H1 (cell line): ENCODE data around the gene CDK19.

Source experiments
- ASH2L ChIP-seq: fragments of 200-600, 300-600 bp; sonication (generic); IDR thresholded peaks from one replicate; pipeline ENCODE4 v1.7.1; 2017; ENCODE audit warnings: low read length
- EP300 ChIP-seq, 2 experiments: IDR thresholded peaks; 1 replicate in 1 of 2; 2 replicates in 1 of 2; pipeline ENCODE4 v1.6.1; 2011 to 2012; ENCODE audit warnings: low read depth in 2 of 2, low read length in 2 of 2, mild to moderate bottlenecking in 2 of 2, borderline replicate concordance in 1 of 2, inconsistent platforms in 1 of 2, moderate library complexity in 1 of 2
- POLR2A ChIP-seq, 2 experiments: IDR thresholded peaks; 1 replicate in 1 of 2; 2 replicates in 1 of 2; pipeline ENCODE4 v1.6.1; 2011; ENCODE audit warnings: low read depth in 2 of 2, low read length in 2 of 2, mild to moderate bottlenecking in 2 of 2; ENCODE audit errors: control extremely low read depth in 1 of 2
- SP2 ChIP-seq: IDR thresholded peaks from 2 replicates; pipeline ENCODE4 v1.6.1; 2012; ENCODE audit warnings: mild to moderate bottlenecking, low read length, inconsistent platforms
- SUZ12 ChIP-seq: fragments of 200-600 bp; sonication (generic); IDR thresholded peaks from 2 replicates; pipeline ENCODE4 v1.6.1; 2012; ENCODE audit warnings: mild to moderate bottlenecking, inconsistent platforms, low read length, moderate library complexity, mixed read lengths
- YY1 ChIP-seq: IDR thresholded peaks from 2 replicates; pipeline ENCODE4 v1.6.1; 2011; ENCODE audit warnings: low read depth, mild to moderate bottlenecking, low read length
- TF ChIP-seq, protein P1 (sequence below), 3 experiments: IDR thresholded peaks; 1 replicate in 2 of 3; 2 replicates in 1 of 3; pipeline versions ENCODE4 v1.5.1 to v1.6.1; 2011; ENCODE audit warnings: low read length in 3 of 3, mild to moderate bottlenecking in 3 of 3, inconsistent platforms in 2 of 3, low read depth in 1 of 3, moderate library complexity in 1 of 3; ENCODE audit not compliant: insufficient read depth in 1 of 3; ENCODE audit errors: control extremely low read depth in 1 of 3
- TF ChIP-seq, protein P2 (sequence below): IDR thresholded peaks from 2 replicates; pipeline ENCODE4 v1.6.1; 2012; ENCODE audit warnings: inconsistent platforms

DNA sequence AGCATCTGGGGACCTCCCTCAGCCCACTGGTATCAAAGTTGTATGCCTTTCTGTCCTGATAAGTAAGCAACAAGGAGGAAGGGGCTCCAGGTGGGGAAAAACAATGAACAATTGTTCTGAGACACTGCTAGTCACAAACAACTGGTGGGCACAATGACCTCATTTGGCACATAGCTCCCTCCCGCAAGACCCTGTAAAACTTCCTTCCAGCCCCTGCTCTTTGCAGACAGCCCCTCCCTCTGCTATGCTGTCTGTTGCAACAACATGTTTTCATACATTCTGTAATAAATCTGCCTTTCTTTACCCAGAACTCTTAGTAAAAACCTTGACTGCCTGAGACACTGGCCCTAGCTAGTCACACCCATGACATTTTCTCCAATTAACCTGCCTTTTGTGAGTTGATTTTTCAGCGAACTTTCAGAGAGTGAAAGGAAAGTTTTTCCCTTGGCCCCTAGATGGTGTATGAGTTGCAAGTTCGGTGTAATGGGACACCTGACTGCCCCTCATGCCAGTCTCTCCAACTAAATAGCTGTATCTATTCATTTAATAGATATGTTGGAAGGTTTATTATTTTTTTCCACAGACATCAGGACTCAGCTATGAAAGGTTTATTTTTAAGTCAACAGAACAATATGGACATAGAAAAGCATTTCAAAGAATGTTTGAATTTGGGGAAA is 196.5 kb downstream of the CDK19 start:
- no peak for TF ChIP-seq POLR2A (IDR thresholded peaks at IDR 0.05; ENCODE audit: control extremely low read depth in 1 of 2, low read depth in 2 of 2, low read length in 2 of 2)
- TF ChIP-seq, protein P1, sequence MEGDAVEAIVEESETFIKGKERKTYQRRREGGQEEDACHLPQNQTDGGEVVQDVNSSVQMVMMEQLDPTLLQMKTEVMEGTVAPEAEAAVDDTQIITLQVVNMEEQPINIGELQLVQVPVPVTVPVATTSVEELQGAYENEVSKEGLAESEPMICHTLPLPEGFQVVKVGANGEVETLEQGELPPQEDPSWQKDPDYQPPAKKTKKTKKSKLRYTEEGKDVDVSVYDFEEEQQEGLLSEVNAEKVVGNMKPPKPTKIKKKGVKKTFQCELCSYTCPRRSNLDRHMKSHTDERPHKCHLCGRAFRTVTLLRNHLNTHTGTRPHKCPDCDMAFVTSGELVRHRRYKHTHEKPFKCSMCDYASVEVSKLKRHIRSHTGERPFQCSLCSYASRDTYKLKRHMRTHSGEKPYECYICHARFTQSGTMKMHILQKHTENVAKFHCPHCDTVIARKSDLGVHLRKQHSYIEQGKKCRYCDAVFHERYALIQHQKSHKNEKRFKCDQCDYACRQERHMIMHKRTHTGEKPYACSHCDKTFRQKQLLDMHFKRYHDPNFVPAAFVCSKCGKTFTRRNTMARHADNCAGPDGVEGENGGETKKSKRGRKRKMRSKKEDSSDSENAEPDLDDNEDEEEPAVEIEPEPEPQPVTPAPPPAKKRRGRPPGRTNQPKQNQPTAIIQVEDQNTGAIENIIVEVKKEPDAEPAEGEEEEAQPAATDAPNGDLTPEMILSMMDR (IDR thresholded peaks at IDR 0.05; ENCODE audit: control extremely low read depth in 1 of 3, insufficient read depth in 1 of 3, low read depth in 1 of 3, low read length in 3 of 3) = peak in 2 of 3 experiments; percentile 44 to 45; a peak in 3 of 4 replicates
- TF ChIP-seq, protein P2, sequence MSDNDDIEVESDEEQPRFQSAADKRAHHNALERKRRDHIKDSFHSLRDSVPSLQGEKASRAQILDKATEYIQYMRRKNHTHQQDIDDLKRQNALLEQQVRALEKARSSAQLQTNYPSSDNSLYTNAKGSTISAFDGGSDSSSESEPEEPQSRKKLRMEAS = no peak
- TF ChIP-seq SUZ12 = no peak
- no peak for TF ChIP-seq ASH2L
- TF ChIP-seq SP2 = no peak
- no peak for TF ChIP-seq EP300 (IDR thresholded peaks at IDR 0.05; ENCODE audit: borderline replicate concordance in 1 of 2, low read depth in 2 of 2, low read length in 2 of 2)
- no peak for TF ChIP-seq YY1
